ENCODE data around the gene MTMR11. TPM values are rescaled to one million over a fixed set of nuclear protein-coding genes. Genes with fewer than 3 reads are reported as not detected.

Gene MTMR11
- polyA plus RNA-seq, 1 donor from 2014 or later, result not detected

DNA sequence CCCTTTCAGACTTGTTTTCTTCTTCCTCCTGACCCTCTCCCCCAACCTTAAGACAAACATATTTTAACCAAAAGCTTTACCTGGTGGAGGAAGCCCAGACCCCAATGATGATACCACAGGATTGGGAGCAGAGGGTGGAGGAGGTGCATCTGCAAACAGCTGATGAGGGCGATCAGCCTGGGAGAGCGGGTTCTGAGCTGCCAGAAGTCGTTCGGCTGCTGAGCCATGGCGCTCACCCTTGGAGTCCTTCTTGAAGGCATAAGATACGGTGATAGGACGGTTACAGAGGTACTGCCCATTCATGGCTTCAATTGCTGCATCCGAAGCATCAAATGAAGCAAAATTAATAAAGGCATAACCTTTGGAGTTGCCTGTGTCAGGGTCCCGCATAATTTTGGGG, 10.4 kb downstream of the MTMR11 start:
- Mint-ChIP-seq H3K27ac (peak overlapping the region in 1 of 3 donors; percentile 79), H3K4me1 (peaks cover 14 to 27% (median 21%) of the 10 kb centered on the region in 3 donors), H3K27me3 (peaks cover 3% of the 10 kb centered on the region), H3K9me3 (no peaks in the 10 kb centered on the region), H3K4me3 (peak overlapping the region in 3 of 4 donors; percentile 89 to 97 (median 95)), H3K36me3 (peaks cover 21% of the 10 kb centered on the region)

- Mint-ChIP-seq H3K27me3 (peaks cover 3% of the 10 kb centered on the region), H3K4me1 (peaks cover 14 to 27% (median 21%) of the 10 kb centered on the region in 3 donors), H3K9me3 (no peaks in the 10 kb centered on the region), H3K36me3 (peaks cover 21% of the 10 kb centered on the region), H3K27ac (peak overlapping the region in 1 of 3 donors; percentile 79), H3K4me3 (peak overlapping the region; percentile 56 to 97 (median 92))
These were observed 10.9 kb downstream of the MTMR11 start for GRCh38 chr1:149925751-149926150.

DNA sequence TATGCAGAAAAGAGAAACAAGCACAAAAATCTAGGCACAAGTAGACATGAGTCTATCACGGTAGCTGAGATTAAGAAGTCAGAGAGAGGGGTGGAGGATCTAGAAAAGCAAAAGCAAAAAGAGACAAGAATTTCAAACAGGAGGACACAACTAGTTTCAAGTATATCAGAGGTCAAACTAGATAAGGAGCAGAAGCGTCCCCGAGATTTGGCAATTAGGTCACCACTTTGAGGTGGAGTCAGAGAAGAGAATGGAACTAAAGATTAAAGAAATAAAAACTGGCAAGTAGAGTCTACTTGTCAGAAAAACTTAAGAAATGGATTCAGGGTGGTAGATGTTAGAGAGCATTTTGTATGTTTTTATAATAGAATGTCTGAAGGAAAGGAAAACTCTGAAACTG, 11.3 kb downstream of the MTMR11 start:
- Mint-ChIP-seq H3K4me1 (peaks cover 13 to 27% (median 21%) of the 10 kb centered on the region in 3 donors), H3K9me3 (no peaks in the 10 kb centered on the region), H3K36me3 (peaks cover 18% of the 10 kb centered on the region), H3K4me3 (peak overlapping the region; percentile 17 to 95 (median 72)), H3K27ac (peak overlapping the region; percentile 9 to 79 (median 60)), H3K27me3 (no peaks in the 10 kb centered on the region)

- Mint-ChIP-seq H3K27me3 (peaks cover 3% of the 10 kb centered on the region), H3K4me1 (peaks cover 13 to 27% (median 21%) of the 10 kb centered on the region in 3 donors), H3K9me3 (no peaks in the 10 kb centered on the region), H3K27ac (peak overlapping the region in 1 of 3 donors; percentile 86), H3K36me3 (peaks cover 18% of the 10 kb centered on the region), H3K4me3 (peak overlapping the region in 1 of 4 donors; percentile 77)
These were observed 13.1 kb downstream of the MTMR11 start for GRCh38 chr1:149923626-149924025.

- Mint-ChIP-seq H3K27me3 (peaks cover 26% of the 10 kb centered on the region), H3K4me3 (peak within 1 kb of the TSS; percentile 44 to 91 (median 72)), H3K27ac (peak within 1 kb of the TSS in 1 of 3 donors; percentile 51), H3K4me1 (peaks cover 7 to 13% (median 10%) of the 10 kb centered on the region in 3 donors), H3K36me3 (peaks cover 7% of the 10 kb centered on the region), H3K9me3 (peaks cover 0 to 2% (median 0%) of the 10 kb centered on the region in 3 donors)
These were observed 19.0 kb downstream of the MTMR11 start, which contains the start of gene SV2A for GRCh38 chr1:149917571-149918144. Gene SV2A, minus strand, starts transcription at chr1:149917844. Its CDS starts 4,004 bp downstream, at chr1:149913840.

GRCh38 chr1:149916898-149917252, 19.8 kb downstream of the MTMR11 start:
- Mint-ChIP-seq H3K4me1 (peaks cover 7 to 13% (median 10%) of the 10 kb centered on the region in 3 donors), H3K27ac (no peak overlapping the region), H3K4me3 (peak overlapping the region in 1 of 4 donors; percentile 84), H3K27me3 (peaks cover 26% of the 10 kb centered on the region), H3K36me3 (peaks cover 5% of the 10 kb centered on the region), H3K9me3 (peaks cover 0 to 2% (median 0%) of the 10 kb centered on the region in 3 donors)

DNA sequence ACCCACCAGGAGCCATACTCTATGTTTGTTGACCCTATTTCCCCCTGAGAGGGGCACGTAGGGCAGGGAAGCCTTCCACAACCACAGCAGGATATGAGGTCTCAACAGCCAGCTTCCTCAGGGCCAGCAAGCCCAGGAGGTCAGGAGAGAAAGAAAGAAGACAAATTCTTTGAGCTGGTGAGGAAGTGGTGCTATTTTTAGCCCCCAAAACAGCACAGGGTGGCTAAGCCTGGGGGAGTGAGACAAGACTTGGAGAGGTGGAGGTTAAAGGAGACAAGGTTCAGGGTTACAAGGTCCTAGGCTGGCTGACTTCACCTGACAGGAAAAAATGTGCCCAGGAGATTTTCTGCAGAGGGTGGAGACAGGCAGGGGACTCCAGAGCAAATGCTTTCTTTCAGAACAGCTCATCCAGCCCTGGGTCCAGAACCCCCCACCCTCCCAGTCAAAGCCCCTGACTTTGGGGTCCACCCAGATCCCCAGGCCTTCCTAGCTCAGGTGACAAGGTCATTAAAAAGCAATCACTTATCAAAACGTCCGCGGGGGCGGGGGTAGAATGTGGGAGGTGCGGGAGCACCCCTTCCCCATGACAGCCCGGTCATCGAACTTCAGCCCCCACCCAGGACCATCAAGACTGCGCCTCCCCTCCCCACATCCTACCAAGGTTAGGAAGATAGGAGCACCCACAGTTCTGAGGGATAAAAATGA, 20.3 kb downstream of the MTMR11 start:
- H3K36me3 Mint-ChIP-seq, result peaks cover 1% of the 10 kb centered on the region
- peaks cover 7 to 13% (median 10%) of the 10 kb centered on the region in 3 donors for H3K4me1 Mint-ChIP-seq
- peaks cover 0 to 2% (median 0%) of the 10 kb centered on the region in 3 donors for H3K9me3 Mint-ChIP-seq
- H3K27ac Mint-ChIP-seq, result peak overlapping the region in 1 of 3 donors; percentile 51
- peak overlapping the region in 3 of 4 donors; percentile 34 to 84 (median 46) for H3K4me3 Mint-ChIP-seq
- H3K27me3 Mint-ChIP-seq, result peaks cover 26% of the 10 kb centered on the region

DNA sequence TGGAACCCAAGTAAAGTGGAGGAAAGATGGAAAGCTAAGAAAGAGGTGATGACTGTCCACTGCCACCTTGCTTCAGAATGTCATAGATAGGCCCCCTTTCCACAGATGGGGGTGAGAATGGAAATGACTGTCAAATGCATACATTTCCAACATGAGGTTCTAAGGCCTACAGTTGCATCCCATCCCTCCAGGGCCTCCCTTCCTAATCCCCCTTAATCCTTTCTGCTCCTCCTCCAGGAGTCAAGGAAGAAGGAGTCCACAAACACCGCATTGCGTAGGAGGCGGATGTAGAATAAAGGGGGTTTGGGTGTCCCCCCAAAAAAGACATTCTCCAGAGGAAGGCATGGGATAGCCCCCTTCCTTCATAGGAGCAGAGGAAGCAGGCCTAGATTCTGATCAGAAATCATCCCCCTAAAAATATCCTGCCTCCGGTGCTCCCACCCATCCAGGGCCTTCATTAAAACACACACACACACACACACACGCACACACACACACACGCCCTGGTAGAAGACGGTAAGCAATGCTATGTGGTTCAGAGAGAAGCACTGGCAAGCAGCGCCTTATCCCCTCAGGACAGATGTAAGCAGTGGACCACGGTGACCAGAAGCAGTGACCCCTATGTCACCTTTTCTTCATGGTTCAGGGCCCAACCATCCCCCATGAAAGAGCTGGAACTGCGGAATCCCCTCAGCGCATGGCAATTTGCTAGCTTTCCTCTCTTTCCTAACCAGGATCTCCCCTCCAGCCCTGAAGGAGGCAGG, 21.1 kb downstream of the MTMR11 start:
- peak overlapping the region in 1 of 4 donors; percentile 46 for H3K4me3 Mint-ChIP-seq
- H3K27ac Mint-ChIP-seq, result peak overlapping the region in 1 of 3 donors; percentile 83
- peaks cover 29% of the 10 kb centered on the region for H3K27me3 Mint-ChIP-seq
- peaks cover 0 to 2% (median 0%) of the 10 kb centered on the region in 3 donors for H3K9me3 Mint-ChIP-seq
- peaks cover 7 to 13% (median 10%) of the 10 kb centered on the region in 3 donors for H3K4me1 Mint-ChIP-seq
- peaks cover 1% of the 10 kb centered on the region for H3K36me3 Mint-ChIP-seq

- peaks cover 0 to 2% (median 0%) of the 10 kb centered on the region in 3 donors for H3K9me3 Mint-ChIP-seq
- H3K4me3 Mint-ChIP-seq, result no peak overlapping the region
- peaks cover 7 to 13% (median 10%) of the 10 kb centered on the region in 3 donors for H3K4me1 Mint-ChIP-seq
- no peak overlapping the region for H3K27ac Mint-ChIP-seq
- H3K27me3 Mint-ChIP-seq, result peaks cover 33% of the 10 kb centered on the region
- peaks cover 1% of the 10 kb centered on the region for H3K36me3 Mint-ChIP-seq
These were observed 22.1 kb downstream of the MTMR11 start for GRCh38 chr1:149914545-149914944.

DNA sequence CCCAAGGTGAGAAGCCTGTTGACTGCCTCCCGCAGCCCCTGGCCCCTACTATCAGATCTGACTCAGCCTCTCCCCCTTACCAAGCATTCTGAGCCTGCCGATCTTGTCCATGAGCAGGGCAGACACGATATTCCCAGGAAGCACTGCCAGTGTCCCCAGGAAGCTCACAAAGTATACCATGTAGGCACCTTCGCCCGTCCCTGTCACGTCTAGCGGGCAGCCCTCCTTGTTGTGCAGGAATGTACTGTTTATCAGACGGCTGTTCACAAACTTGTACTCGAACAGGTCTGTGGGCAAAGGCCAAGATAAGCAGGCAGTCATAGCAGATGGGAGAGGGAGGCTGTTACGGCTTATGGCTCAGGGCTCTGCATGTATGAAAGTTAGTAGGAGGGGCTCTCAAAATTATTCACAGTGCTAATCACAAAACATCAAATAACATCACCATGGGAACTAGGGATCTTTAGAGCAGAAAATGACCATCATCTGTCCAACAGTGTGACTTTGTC, 30.1 kb downstream of the MTMR11 start:
- Mint-ChIP-seq H3K27me3 (peaks cover 10% of the 10 kb centered on the region), H3K36me3 (peaks cover 5% of the 10 kb centered on the region), H3K9me3 (no peaks in the 10 kb centered on the region), H3K4me3 (peak overlapping the region in 1 of 4 donors; percentile 37), H3K27ac (no peak overlapping the region), H3K4me1 (peaks cover 0 to 3% (median 2%) of the 10 kb centered on the region in 3 donors)

GRCh38 chr1:149903836-149904491, 32.7 kb downstream of the MTMR11 start:
- peaks cover 3% of the 10 kb centered on the region for H3K27me3 Mint-ChIP-seq
- peaks cover 0 to 4% (median 0%) of the 10 kb centered on the region in 3 donors for H3K9me3 Mint-ChIP-seq
- H3K27ac Mint-ChIP-seq, result peak overlapping the region in 1 of 3 donors; percentile 76
- H3K4me3 Mint-ChIP-seq, result peak overlapping the region in 1 of 4 donors; percentile 28
- peaks cover 5% of the 10 kb centered on the region for H3K36me3 Mint-ChIP-seq
- H3K4me1 Mint-ChIP-seq, result peaks cover 0 to 16% (median 8%) of the 10 kb centered on the region in 3 donors

DNA sequence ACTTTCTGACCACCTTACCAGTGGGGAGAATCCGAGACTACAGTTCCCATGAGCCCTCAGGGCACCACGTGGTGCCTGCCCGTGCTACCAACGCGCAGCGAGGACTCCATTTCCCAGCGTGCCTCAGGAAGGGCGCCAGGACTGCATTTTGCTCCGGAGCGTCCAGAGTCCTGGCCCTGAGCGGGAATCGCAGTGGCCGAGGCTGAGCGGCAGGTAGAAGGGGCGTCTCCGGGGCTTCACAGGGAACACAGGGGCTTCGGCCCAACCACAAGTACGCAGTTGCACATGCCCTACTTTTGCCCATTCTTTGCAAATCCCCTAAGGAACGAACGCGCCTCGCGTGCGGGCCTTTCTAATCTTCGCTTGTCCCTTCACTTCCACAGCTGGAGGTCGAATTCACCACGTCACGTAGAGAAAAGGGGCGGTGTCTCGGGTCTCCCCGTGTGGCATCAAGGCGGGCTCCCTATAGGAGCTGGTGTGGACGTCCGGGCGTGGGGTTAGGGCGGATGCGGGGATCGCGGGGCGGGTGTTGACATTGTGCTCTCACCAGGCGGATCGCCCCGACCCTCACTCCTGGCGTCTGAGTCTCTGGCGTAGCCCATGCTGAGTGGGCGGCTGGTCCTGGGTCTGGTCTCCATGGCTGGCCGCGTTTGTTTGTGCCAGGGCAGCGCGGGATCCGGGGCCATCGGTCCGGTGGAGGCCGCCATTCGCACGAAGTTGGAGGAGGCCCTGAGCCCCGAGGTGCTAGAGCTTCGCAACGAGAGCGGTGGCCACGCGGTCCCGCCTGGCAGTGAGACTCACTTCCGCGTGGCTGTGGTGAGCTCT, 37.0 kb downstream of the MTMR11 start, which contains the start of gene BOLA1:
TSS of gene BOLA1 (plus strand) at position 109 of the 825 bp plus-strand sequence. CDS start at position 601, 492 bp downstream.
- Mint-ChIP-seq H3K36me3 (peaks cover 3% of the 10 kb centered on the region), H3K4me1 (peaks cover 0 to 16% (median 8%) of the 10 kb centered on the region in 3 donors), H3K27me3 (no peaks in the 10 kb centered on the region), H3K4me3 (peak within 1 kb of the TSS; percentile 74 to 98 (median 96)), H3K27ac (peak within 1 kb of the TSS in 2 of 3 donors; percentile 37 to 87), H3K9me3 (peaks cover 0 to 7% (median 2%) of the 10 kb centered on the region in 3 donors)

GRCh38 chr1:149896575-149896974, 40.1 kb downstream of the MTMR11 start:
- Mint-ChIP-seq H3K9me3 (peaks cover 0 to 7% (median 2%) of the 10 kb centered on the region in 3 donors), H3K4me1 (peaks cover 0 to 13% (median 6%) of the 10 kb centered on the region in 3 donors), H3K27ac (no peak overlapping the region), H3K4me3 (no peak overlapping the region), H3K36me3 (no peaks in the 10 kb centered on the region), H3K27me3 (no peaks in the 10 kb centered on the region)

Data from IgD-negative memory B cell (primary cell).